ENCODE measurements around the gene FKBP1C.

- TF ChIP-seq EZH2 (IDR thresholded peaks at IDR 0.05; ENCODE audit: borderline replicate concordance, low read length) (no peak), CTCF (IDR thresholded peaks at IDR 0.05; ENCODE audit: low read length) (no peak)
These were observed 35.3 kb downstream of the FKBP1C start for GRCh38 chr6:63246581-63246980.
